Adrenal gland (tissue), 5 donors: ENCODE results near the gene PYM1.

ENCODE experiments used
- POLR2A ChIP-seq, 2 donors: fragments of 450-650 bp; IDR thresholded peaks; one replicate each; pipeline ENCODE4 v1.6.1; 2017; ENCODE audit warnings: antibody characterized with exemption in 2 of 2, mild to moderate bottlenecking in 2 of 2, moderate library complexity in 1 of 2
- TF ChIP-seq, protein P1 (sequence below), 6 experiments: fragments of 450-650 bp in 4 of 6; fragments of 200-600 bp in 2 of 6; sonication (generic) in 1 of 6; IDR thresholded peaks; 1 replicate in 5 of 6; 2 replicates in 1 of 6; pipeline versions ENCODE4 v1.5.1 to v1.8.0; 2016 to 2021; ENCODE audit warnings: antibody characterized with exemption in 6 of 6, mild to moderate bottlenecking in 2 of 6, moderate library complexity in 1 of 6
- donor health status: DM: no; HTN: no; CAD: no.

DNA sequence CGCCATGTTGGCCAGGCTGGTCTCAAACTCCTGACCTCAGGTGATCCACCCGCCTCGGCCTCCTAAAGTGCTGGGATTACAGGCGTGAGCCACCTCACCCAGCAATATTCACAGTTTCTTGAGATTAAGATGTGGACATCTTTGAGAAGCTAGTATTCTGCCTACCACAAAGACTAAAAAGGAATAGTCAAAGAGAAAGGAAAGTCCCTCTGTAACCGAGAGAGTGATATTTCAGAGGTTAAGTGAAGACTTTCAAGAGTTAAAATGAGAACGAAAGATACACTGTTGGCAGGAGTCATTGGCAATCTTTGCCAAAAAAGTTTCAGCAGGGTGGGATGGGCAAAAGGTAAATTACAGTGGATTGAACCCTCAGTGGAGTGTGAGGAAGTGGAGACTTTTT lies 18.9 kb upstream of the PYM1 start:
- TF ChIP-seq, protein P1, sequence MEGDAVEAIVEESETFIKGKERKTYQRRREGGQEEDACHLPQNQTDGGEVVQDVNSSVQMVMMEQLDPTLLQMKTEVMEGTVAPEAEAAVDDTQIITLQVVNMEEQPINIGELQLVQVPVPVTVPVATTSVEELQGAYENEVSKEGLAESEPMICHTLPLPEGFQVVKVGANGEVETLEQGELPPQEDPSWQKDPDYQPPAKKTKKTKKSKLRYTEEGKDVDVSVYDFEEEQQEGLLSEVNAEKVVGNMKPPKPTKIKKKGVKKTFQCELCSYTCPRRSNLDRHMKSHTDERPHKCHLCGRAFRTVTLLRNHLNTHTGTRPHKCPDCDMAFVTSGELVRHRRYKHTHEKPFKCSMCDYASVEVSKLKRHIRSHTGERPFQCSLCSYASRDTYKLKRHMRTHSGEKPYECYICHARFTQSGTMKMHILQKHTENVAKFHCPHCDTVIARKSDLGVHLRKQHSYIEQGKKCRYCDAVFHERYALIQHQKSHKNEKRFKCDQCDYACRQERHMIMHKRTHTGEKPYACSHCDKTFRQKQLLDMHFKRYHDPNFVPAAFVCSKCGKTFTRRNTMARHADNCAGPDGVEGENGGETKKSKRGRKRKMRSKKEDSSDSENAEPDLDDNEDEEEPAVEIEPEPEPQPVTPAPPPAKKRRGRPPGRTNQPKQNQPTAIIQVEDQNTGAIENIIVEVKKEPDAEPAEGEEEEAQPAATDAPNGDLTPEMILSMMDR (IDR thresholded peaks at IDR 0.05), result no peak
- no peak for TF ChIP-seq POLR2A (IDR thresholded peaks at IDR 0.05)
